MV-4-11 (cell line): ENCODE results near the gene CEBPZ.
"Not testable (repeated sequence)": the region's sequence is repeated elsewhere in the genome, so short reads cannot be mapped to it uniquely, and the experiment has no call there.

ENCODE experiments used
- DNase-seq: peaks from one replicate; lab custom pipeline; 2025; lab: John Stamatoyannopoulos, UW

Gene CEBPZ

DNA sequence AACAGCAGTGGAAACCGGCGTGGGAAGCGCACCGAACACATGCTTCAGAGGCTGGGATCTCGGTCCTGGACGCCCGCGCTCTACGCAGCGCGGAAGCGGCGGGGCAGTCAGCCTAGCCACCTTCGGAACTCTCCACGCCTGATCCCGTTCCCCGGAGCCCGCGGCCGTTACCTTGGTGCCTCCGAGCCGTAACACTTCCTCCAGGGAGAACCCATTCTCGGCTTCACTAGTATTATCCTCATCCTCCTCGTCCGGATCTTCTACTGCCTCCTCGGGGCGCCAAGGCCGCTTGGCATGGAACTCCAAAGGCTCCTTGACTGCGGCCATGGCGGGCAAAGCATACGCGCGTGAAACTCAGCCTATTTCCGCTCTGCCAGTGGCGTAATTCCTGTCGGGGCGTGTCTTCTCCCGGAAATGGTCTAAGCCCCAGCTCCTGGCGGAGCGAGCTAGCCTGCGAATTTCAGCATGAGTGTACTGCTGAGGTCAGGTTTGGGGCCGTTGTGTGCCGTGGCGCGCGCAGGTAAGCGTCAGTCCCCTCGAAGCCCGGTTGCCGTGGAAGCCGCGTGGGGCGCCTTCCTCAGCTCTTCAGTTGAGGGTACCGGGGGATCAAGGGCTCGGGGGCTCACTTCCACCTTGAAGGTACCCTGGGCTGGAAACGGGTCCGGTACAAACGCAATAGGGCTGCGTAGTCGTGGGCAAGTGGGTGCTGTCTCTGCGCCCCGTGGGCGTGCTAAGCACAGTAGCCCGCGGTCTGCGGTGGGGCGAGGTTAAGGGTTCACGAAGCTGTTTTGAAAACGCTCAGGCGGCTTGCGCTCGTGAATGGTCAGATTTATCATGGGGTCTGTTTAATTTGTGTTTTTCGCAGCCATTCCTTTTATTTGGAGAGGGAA lies at the start of gene CEBPZ, which contains the start of gene NDUFAF7:
Gene CEBPZ (minus strand): TSS at position 356 of the 890 bp plus-strand sequence. CDS start 29 bp downstream, at position 327.
Gene NDUFAF7 (plus strand): TSS at position 418 of the 890 bp plus-strand sequence. CDS start 48 bp downstream, at position 466.
- peak; percentile 89 for DNase-seq

GRCh38 chr2:37276291-37276690 lies 44.9 kb upstream of the CEBPZ start:
- DNase-seq = no peak

DNA sequence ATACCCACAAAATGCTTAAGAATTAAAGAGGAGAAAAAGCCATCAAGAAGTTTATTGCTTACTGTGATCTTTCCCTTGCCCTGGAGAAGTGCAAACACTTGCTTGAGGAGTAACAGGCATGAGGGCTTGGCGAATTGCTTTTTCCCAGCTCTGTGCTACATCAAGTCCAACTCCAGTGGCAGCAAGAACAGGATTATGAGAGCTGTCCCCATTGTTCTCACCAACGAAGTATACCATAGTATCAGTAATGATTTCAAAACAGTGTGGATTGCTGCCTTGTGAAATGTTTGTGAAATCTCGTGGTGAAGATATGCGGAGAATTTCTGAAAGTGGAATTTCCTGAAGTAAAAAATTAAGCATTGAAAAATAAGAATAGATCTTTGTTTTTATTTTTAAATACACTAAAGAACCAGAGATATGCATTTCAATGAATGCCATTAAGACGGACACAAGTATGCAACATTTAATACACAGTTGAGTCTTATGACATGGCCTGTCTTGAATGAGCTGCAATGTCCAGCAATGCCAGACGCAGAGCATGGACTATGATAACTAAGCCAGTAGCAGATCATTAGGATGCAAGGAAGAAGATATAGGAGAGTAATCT lies 43.1 kb upstream of the CEBPZ start:
- peak; percentile 36 for DNase-seq

GRCh38 chr2:37271376-37272067 lies 40.1 kb upstream of the CEBPZ start:
- DNase-seq = no peak

DNA sequence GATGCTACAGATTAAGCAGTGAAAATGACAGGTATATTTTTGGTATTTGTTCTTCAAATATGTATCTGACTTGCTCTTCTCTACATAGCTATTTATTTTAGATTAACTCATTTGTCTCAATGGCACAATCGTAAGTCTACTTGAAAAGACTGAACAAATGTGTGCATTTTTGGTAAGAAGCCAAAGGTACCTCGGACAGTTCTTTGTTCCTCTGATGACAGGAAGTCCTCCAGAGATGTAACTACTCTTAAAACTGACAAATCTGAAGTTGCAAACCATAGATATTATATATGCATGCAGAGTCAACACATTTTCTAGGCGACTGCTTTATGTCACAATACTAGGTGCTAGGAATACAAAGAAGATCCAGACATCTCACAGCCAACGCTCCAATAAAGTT lies 36.7 kb upstream of the CEBPZ start:
- peak; percentile 8 for DNase-seq

GRCh38 chr2:37267685-37268084 lies 36.3 kb upstream of the CEBPZ start:
- no peak for DNase-seq

- DNase-seq = no peak
Observed at GRCh38 chr2:37263839-37264238, 32.4 kb upstream of the CEBPZ start.

- peak; percentile 22 for DNase-seq
Observed at GRCh38 chr2:37262522-37262921, 31.1 kb upstream of the CEBPZ start.

DNA sequence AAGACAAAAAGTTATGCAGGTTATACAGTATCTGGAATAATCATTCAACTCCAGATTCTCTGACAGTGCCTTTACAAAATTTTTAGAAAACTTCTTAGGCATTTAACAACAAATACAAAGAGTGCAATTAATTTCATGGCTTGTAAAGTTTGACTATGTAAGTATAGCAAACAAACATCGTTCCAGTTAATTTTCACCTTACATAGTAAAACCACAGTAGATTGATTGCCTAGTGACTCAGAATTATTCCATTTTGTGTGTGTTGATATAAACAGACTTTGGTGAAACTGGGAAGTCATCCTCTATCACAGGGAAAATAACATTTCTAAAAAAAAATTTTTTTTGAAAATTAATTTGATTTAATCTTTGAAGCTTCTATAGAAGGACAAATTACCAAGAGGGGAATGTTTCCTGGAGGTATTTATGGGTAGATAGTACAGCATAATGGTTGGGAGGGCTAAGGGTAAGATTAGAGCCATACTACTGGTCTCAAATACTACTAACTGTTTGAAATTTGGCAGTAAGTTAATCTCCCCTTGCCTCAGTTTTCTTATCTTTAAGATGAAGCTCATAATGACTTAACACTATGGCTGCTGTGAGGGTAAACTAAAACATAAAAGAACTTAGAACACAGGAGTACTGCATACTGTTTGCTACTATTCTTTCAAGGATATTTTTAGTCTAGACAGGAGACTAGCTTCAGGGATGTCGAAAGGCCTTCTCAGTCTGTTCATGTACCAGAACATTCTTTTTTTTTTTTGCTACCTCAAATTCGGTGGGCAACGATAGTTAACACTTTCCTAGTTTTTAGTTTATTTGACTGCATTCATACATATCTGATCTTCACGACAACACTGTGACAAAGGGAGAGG lies 19.7 kb upstream of the CEBPZ start:
- DNase-seq = no peak

GRCh38 chr2:37246205-37246604 lies 14.8 kb upstream of the CEBPZ start:
- no peak for DNase-seq

DNA sequence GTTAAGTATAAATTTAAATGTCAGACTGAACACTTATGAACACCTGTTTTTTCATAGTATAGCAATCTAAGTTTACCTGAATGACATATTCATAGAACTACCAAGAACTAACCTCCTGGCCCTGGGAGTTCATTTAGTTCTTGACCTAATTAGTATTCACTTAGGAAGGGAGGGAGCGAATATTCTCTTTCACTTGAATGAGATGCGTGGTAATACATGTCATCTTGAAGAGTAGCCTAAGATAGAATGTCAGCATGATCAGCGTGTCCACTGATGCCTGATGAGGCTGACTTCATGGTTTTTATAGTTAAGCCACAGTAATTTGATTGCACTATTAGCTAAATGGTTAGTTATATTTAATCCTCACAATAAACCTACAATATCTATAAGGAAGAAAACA lies 13.4 kb upstream of the CEBPZ start:
- no peak for DNase-seq

DNA sequence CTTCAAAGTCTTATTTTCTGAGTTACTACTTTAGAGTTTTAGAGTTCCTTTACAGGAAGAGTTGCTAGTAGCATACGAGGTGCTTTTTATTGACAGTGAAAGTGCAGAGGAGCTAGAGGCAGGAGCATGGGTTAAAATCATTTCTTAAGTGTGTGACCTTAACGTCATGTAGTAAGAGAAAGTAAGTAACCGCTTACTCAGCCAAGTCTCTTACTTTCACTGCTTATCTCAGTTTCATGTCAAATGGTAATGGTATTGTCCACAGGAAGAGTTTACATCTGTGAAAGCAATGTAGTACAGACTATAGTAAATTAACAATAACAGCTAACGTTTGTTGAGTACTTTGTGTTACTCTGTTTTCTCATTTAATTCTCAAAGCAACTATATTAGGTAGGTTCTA lies 12.6 kb upstream of the CEBPZ start:
- no peak for DNase-seq

DNA sequence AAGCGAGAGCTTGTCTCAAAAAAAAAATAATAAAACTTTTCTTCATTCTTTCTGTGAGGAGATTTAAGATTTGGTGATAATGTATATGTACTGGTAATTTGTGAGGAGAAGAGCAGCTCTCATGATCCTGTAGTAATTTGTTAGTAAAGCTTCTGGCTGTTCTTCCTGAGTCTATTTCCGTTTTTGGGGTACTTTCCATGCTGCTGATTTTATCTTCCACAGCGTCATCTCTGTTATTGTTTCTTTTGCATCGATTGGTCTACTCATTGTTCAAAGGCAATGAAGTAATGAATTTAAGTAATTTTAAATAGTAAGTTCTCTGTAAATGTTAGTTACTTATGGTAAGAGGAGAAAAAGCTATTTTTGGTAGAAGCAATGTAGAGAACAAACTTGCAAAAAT lies 12.0 kb upstream of the CEBPZ start:
- DNase-seq = no peak

DNA sequence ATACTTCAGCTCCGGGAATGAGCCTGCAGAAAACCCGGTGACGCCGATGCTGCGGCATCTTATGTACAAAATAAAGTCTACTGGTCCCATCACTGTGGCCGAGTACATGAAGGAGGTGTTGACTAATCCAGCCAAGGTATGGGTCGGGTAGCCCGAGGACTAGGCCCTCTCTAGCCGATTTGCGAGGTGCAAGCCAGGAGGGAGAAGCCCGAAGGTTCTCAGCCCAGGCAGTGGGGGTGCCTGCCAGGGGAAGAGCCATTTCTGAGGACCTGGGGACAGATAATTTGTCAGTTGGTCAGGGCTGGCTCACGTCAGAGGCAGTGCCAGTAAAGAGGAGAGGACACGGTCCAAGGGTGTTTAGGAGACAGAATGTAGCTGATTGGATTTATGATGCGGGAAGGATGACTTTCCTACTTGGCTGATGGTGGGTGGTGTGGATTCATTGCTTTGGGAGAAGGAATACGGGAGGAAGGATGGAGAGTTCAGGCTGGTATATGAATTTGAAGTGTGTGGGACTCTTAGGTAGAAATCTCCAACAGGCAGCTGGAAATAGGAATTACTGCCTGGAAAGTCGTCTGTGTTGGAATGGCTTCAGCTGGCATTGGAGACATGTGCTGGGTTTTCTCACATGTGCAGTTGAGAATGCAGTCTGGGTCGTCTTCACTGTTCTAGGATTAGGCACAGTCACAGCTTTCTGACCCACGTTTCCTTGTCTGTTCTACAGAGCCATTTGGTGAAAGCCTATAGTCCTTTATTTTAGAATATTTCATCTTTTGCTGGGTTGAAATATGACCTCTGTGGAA lies 936 bp upstream of the CEBPZ start:
- DNase-seq = no peak

DNA sequence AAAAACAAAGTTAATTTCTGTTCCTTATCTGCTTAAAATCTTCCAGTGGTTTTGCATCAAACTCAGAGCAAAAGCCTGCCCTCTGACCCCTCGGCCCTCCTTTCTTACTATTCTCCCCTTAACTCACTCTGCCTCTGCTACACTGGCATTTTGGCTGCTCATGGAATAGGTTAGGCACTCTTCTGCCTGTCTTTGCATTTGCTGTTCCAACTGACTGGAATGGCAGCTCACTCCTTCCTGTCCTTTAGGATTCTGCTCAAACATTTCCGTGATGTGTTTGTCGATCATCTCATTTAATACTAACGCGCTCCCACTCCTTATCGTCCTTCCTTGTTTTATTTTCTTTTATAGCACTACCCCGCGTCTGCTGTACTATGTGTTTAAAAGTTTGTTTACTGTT lies 815 bp downstream of the CEBPZ start:
- DNase-seq = no peak

- DNase-seq = no peak
Observed at GRCh38 chr2:37228788-37229187, 2.6 kb downstream of the CEBPZ start.

DNA sequence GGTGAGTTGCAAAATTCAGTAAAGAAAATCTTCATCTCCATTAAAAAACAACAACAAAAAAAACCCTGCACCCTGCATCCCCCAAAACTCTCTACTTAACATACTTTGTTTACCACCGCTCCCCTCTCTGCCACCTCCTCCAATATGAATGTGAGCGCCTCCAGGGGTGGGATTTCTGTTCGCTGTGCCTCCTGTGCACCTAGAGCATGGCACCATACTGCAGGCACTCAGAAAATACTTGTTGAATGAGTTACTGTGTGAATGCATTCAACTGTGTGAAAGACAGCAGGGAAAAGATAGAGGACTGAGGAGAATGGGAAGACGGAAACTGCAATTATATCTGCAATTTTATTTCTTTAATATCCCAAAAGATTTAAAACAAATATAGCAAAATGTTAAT lies 4.5 kb downstream of the CEBPZ start:
- no peak for DNase-seq

DNA sequence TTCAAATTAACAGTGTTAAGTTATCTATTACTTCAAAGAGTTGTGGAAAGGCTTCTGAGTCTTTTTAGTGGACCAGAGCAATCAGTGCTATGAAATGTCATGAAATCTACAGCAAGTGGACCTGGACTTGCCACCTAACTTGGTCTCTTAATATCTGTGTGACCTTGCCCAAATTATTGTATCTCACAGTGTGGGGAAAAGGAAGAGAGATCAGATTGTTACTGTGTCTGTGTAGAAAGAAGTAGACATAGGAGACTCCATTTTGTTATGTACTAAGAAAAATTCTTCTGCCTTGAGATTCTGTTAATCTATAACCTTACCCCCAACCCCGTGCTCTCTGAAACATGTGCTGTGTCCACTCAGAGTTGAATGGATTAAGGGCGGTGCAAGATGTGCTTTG lies 6.3 kb downstream of the CEBPZ start:
- not testable (repeated sequence) for DNase-seq

DNA sequence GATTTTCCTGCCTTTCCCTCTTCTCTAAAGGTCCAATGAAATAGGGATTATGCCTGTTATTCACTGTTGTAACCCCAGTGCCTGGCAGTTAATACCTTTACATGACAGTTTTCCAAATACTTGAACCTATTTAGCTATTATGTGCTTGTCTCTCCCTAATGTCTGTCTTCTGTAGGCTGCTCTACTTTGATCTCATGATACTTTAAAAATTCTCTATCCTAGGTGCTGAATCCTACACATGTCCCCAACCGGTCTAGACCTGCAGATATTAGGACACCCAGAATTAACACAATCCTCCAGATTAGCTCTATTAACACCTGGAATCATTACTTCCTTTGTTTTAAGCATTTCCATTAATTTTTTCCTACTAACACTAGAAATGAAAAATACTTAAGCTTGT lies 7.3 kb downstream of the CEBPZ start:
- no peak for DNase-seq

DNA sequence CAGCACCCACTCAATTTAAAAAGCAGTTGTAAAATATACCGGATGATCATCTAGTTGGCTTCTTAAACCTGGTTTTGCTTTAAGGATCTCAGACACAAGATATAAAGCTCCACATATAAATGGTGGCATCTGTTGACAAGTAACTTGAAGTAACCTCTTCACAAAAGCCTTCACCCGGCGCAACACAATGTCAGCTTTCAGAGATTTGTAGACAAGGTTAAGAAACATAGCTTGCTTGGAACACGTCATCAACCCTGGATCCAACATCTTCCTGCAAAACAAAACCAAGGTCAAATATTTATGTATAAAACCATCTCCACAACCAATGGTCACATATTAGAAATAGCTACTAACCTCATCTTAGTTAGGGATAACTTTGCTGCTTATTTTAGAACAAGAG lies 8.3 kb downstream of the CEBPZ start:
- DNase-seq = no peak

- DNase-seq = no peak
Observed at GRCh38 chr2:37219046-37219445, 12.3 kb downstream of the CEBPZ start.
